Germinal center (tissue), 1 donor: ENCODE results near the gene UBE2H.
A peak's percentile ranks its signal among the peaks of the same experiment; 100 is the strongest.

ENCODE experiments used
- DNase-seq: peaks from one replicate; pipeline ENCODE4 v3.0.0; 2012; ENCODE audit warnings: mixed read lengths, low spot score

UBE2H gene

DNA sequence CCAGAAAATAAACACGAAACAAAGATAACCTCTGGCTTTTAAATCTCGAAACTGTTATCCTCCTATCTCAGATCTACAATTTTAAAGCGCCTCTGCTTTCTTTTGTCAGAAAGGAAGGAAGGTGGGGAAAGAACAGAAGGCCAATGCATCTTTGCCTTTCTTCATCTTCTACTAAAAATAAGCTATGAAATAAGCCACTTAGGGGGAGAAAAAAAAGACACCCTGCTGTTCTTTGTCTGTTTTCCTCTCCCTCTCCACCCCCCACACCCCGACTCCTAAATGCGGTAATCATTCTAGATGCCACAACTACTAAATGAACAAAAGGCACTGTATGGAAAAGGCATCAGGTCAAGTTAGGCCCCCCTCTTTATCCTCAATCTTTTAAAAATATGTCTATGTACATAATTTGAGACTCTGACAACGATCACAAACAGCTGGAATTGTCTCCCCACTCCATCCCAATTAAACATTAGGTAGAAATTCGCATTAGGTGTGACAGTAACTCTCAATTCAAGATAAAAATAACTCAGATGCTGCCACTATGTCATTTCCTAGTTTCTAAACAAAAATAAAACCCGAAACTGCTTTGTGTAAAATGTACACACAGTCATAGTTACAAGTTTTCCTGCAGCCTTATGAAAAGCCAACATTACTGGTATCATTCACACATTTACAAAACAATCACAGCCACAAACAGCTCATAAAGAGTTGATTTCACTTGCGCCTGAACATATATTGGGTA lies 2.4 kb downstream of the UBE2H start:
- DNase-seq = peak; percentile 50

- peak; percentile 42 for DNase-seq
Observed at GRCh38 chr7:129949292-129950133, 3.2 kb downstream of the UBE2H start.

DNA sequence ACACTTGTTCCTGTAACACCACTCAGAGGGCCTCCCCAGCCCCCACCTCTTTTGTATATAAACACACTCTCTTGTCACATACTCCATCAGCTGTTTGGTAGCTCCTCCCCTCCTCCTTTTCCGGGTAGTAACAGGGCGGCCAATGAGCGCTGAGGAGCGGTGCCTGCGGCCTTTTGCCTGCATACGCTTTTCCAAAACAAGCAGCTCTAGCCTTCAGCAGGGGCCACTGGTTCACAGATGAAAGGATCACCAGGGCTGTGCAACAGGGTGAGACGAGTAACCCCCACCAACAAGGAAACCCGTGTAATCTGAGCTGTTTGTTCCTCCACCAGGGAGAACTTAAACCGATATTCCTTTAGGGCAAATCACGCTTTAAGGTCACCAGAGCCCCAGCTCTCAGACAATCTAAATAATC lies 3.9 kb downstream of the UBE2H start:
- peak; percentile 83 for DNase-seq

DNA sequence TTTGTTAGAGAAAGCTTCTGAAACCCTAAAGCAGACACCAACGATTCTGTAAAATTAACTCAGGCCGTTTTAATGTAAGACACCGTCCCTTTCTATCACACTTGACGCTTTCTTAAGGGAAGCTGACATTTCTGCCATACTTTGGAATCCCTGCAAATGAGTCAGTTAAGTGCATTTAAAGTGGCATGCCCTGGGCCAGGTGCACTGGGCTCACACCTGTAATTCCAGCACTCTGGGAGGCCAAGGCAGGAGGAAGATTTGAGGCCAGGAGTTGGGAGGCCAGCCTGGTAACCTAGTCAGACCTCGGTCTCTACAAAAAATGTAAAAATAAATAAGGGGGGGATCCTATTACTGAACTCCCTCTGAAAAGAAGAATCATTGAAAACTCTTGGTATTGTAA lies 4.4 kb downstream of the UBE2H start:
- DNase-seq = no peak

DNA sequence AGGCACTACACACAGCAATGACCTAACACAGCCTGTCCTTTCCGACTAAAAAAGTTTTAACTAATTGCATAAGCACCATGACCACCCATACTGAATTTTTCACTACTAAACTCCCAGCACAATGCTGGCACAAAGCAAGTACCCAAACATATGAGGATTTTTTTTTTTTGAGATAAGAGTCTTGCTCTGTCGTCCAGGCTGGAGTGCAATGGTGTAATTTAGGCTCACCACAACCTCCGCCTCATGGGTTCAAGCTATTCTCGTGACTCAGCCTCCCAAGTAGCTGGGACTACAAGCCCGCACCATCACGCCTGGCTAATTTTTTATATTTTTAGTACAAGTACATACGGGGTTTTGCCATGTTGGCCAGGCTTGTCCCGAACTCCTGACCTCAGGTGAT lies 5.1 kb downstream of the UBE2H start:
- no peak for DNase-seq

GRCh38 chr7:129947049-129947448 lies 5.7 kb downstream of the UBE2H start:
- no peak for DNase-seq

DNA sequence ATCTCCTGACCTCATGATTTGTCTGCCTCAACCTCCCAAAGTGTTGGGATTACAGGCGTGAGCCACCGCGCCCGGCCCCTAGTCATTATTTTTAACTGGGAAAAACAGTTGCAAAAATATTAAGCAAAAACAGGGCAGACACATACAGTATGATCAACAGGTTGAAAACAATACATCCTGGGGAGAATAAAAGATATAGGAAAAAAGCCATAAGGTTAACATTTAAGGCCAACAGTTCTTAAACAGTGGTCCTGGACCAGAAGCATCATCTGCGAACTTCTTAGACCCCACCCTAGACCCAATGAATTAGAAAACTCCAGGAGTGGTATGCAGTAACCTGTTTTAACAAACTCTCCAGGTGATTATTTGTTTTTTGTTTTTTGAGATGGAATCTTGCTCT lies 6.5 kb downstream of the UBE2H start:
- no peak for DNase-seq

GRCh38 chr7:129943352-129943751 lies 9.4 kb downstream of the UBE2H start:
- DNase-seq = no peak

- DNase-seq = no peak
Observed at GRCh38 chr7:129940329-129940728, 12.4 kb downstream of the UBE2H start.

DNA sequence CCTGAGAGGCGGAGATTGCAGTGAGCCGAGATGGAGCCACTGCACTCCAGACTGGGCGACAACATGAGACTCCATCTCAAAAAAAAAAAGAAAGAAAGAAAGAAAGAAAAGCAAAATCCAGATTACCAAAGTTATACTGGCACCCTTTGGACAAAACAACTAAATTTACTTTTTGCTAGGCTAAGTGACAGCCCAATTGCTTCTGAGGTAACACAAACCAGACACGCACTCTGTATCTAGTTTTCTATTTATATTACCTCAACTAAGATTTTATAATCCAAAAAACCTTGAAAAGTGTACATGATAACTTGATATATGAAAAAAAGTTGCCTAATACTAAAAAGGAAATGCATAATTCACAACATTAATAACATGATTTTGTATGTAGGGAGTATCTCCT lies 12.9 kb downstream of the UBE2H start:
- DNase-seq = no peak

GRCh38 chr7:129933627-129934026 lies 19.1 kb downstream of the UBE2H start:
- no peak for DNase-seq

DNA sequence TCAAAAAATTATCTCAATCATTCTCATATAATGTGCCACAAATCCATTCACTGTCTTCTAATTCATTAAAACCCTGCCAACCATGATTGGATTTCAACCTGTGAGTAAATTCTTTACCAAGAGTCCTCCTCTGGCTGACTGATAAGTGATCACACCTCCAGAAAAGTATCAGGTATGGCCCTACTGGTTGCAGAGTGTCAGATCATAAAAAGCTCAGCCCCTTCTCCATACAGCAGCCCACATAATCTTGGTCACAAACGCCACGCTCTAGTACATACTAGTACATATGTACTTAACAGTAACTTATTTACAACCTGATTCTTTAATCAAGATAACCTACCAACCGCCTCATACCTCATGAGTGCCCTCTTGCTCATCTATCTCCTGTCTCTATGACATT lies 26.1 kb downstream of the UBE2H start:
- DNase-seq = no peak

- DNase-seq = no peak
Observed at GRCh38 chr7:129925416-129926002, 27.3 kb downstream of the UBE2H start.

DNA sequence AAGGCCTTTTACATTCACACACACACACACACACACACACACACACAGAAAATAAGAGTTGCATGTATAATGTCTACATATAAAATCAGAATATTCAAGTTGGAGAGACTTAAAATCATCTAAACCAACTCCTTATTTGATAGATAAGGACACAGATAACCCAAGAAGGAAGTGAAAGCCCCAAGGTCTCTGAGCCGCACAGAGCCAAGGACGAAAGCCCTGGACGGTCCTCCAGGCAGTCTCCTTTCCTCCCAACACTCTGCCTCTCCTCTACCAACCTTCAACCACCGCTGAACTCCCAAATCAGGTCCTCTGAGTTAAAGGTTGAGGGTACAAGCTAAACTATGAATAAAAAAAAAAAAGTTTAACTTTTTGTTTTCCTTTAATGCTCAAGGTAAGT lies 28.2 kb downstream of the UBE2H start:
- DNase-seq = peak; percentile 45

- DNase-seq = no peak
Observed at GRCh38 chr7:129923709-129924108, 29.1 kb downstream of the UBE2H start.

DNA sequence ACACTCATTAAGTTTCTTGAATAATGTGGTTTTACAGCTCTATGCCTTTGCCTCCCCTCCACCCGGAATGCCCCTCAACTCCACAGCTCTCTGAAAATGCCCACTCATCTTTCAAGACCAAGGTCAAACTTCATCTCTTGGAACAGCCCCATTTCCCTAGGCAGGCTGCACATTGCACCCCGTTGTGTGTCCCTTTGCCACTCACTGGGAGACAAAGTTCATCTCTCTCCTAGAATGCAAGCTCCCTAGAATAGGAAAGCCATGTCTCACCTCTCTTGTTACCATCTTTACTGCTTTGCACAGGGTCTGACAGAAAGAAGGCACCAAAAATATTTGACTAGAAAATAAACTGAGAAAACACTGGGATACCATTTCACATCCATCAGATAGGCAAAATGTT lies 33.3 kb downstream of the UBE2H start:
- no peak for DNase-seq

- DNase-seq = no peak
Observed at GRCh38 chr7:129918922-129919321, 33.8 kb downstream of the UBE2H start.

- no peak for DNase-seq
Observed at GRCh38 chr7:129917934-129918333, 34.8 kb downstream of the UBE2H start.

- no peak for DNase-seq
Observed at GRCh38 chr7:129914536-129915272, 38.1 kb downstream of the UBE2H start.

- no peak for DNase-seq
Observed at GRCh38 chr7:129913428-129913827, 39.3 kb downstream of the UBE2H start.

GRCh38 chr7:129911790-129912189 lies 41.0 kb downstream of the UBE2H start:
- DNase-seq = no peak

DNA sequence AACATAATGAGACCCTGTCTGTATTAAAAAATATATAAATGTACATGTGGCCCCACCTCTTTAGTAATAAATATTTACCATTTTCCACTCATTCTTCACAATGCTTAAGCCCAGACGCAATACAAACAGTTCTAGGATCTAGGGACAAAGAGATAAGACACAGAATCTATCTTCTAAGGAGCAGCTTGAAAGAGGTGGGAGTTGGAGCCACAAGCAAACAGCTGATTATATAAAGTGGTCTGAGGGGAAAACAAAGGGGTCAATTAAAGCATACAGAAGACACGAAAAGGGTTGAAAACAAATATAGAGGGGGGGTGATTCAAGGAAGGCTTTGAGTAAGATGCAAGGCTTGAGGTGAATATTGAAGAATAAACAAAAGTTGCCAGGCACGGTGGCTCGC lies 43.1 kb downstream of the UBE2H start:
- DNase-seq = no peak
